Smooth muscle cell of the coronary artery (primary cell): Measurements from ENCODE around the gene OR8J1. TPM values are rescaled to one million over a fixed set of nuclear protein-coding genes. Genes with fewer than 3 reads are reported as not detected.

ENCODE experiments used
- total RNA-seq: library from RNA; depleted of rRNA; stranded (reverse); fragments of >200 nt; gene quantifications from 2 replicates; pipeline ENCODE4 v1.2.3, GENCODE V29; 2014; ENCODE audit warnings: low replicate concordance

OR8J1 gene, protein sequence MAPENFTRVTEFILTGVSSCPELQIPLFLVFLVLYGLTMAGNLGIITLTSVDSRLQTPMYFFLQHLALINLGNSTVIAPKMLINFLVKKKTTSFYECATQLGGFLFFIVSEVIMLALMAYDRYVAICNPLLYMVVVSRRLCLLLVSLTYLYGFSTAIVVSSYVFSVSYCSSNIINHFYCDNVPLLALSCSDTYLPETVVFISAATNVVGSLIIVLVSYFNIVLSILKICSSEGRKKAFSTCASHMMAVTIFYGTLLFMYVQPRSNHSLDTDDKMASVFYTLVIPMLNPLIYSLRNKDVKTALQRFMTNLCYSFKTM
- total RNA-seq, result not detected in 2 replicates

DNA sequence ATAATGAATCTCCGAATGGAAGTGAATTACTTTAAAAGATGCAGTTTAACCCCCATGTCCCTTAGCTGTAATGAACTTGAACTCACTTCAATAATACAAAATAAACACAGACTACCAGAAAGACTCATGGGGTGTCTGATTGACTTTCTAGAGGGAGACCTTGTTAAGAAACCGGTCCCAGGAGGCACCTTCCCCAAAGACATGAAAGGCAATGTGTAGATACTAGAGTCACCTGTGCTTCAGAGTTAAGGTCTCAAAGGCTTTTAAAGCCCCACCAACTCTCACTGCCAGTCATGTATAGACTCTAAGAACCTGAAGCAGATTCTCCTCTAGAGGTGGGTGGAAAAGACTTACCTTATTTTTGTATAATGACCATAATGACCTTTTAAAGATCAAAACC, at the start of gene OR8J1:
OR8J1 (plus strand) TSS at position 301 of the 400 bp plus-strand sequence. CDS start 5,956 bp downstream, outside the sequence.

DNA sequence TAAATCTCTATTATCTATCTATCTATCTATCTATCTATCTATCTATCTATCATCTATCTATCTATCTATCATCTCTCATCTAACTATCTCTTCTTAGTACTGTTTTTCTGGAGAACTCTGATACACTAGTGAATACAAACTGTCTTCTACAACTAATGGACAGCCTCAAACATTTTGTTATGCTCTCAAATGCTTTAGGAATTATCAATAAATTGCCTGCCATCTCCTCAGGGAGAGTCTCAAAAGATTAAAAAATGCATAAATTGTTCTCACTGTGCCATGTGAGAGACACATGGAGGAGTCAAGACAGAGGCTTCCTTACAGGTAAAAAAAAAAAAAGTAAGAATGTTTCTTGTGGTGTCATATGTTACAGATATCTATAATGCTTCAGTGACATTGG, 39.2 kb upstream of the OR8J1 start, which contains the start of gene OR8K3:
OR8K3 (plus strand) TSS at position 301 of the 400 bp plus-strand sequence. CDS start 3,163 bp downstream, outside the sequence.

DNA sequence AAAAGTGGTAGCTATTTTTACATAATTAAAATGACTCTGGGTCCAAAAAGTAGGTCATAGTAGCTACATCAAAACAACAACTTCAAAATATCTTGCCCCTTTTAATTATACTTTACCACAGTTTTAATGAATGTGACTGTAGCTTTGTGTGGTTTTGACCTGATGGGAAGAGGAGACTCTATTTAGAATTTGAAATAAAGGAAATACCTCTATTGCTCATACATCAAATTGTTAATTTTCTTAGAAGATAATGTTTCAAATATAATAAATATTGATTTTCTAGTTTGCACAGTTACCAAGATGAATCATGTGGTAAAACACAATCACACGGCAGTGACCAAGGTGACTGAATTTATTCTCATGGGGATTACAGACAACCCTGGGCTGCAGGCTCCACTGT, 8.4 kb upstream of the OR8J1 start, which contains the start of gene OR8K1:
OR8K1 (plus strand) TSS at position 301 of the 400 bp plus-strand sequence; CDS start at position 301, 0 bp downstream.

DNA sequence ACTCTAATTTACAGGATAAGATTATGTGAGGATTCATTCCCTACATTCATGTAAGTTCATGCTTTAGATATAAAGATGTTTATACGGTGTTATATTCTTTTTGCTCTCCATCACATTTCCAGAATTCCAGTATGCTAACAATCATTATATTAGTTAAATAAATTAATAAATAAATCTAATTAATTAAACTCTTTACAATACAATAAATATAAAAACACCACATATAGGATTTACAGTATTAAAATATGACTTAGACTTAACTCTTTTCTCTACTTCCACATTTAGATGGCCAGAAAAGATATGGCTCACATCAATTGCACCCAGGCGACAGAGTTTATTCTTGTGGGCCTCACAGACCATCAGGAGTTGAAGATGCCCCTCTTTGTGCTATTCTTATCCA, 21.2 kb downstream of the OR8J1 start, which contains the start of gene OR8U1:
OR8U1 (plus strand) TSS at position 301 of the 400 bp plus-strand sequence; CDS start at position 301, 0 bp downstream.

Other genes with a start within 250 kb of the OR8J1 start
- not detected in 2 replicates for gene OR8H3, start 231.9 kb upstream of the OR8J1 start, total RNA-seq
- not detected in 2 replicates for gene OR8J3, start 214.1 kb upstream of the OR8J1 start, total RNA-seq
- not detected in 2 replicates for gene OR8K5, start 194.0 kb upstream of the OR8J1 start, total RNA-seq
- not detected in 2 replicates for gene OR5J2, start 177.7 kb upstream of the OR8J1 start, total RNA-seq
- gene OR5T2, start 120.0 kb upstream of the OR8J1 start, total RNA-seq, result not detected in 2 replicates
- not detected in 2 replicates for gene OR5T3, start 102.0 kb upstream of the OR8J1 start, total RNA-seq
- gene OR5T1, start 80.1 kb upstream of the OR8J1 start, total RNA-seq, result not detected in 2 replicates
- not detected in 2 replicates for gene OR8H1, start 62.0 kb upstream of the OR8J1 start, total RNA-seq
- not detected in 2 replicates for gene OR8K3, start 39.1 kb upstream of the OR8J1 start, total RNA-seq
- not detected in 2 replicates for gene OR8K1, start 8.3 kb upstream of the OR8J1 start, total RNA-seq
- not detected in 2 replicates for gene OR8U1, start 21.3 kb downstream of the OR8J1 start, total RNA-seq
- not detected in 2 replicates for gene OR5AL1, start 58.4 kb downstream of the OR8J1 start, total RNA-seq
- gene OR5M3, start 119.1 kb downstream of the OR8J1 start, total RNA-seq, result not detected in 2 replicates
- gene OR5M8, start 137.1 kb downstream of the OR8J1 start, total RNA-seq, result not detected in 2 replicates
- not detected in 2 replicates for gene OR5M11, start 189.0 kb downstream of the OR8J1 start, total RNA-seq
- not detected in 2 replicates for gene OR5M10, start 223.4 kb downstream of the OR8J1 start, total RNA-seq